Endodermal cell (in vitro differentiated cells): ENCODE measurements around the gene TNMD. TPM values are rescaled to one million over a fixed set of nuclear protein-coding genes. Genes with fewer than 3 reads are reported as not detected.

Source experiments
- DNase-seq: peaks from one replicate; pipeline ENCODE4 v3.0.0-alpha.2; 2017
- H3K27ac ChIP-seq: 2 replicates; pipeline ENCODE4 v1.5.1; 2013; ENCODE audit warnings: mild to moderate bottlenecking, low read depth, low read length, moderate library complexity
- H3K27me3 ChIP-seq: 2 replicates; pipeline ENCODE4 v1.6.1; 2013; ENCODE audit warnings: mild to moderate bottlenecking, low read length, moderate library complexity; ENCODE audit not compliant: insufficient read depth, control insufficient read depth, poor library complexity, severe bottlenecking
- H3K36me3 ChIP-seq: 2 replicates; pipeline ENCODE4 v1.7.0; 2013; ENCODE audit warnings: mild to moderate bottlenecking, low read length, moderate library complexity; ENCODE audit not compliant: control insufficient read depth, insufficient read depth
- H3K4me1 ChIP-seq: one replicate; pipeline ENCODE4 v1.7.0; 2013; ENCODE audit warnings: low read length; ENCODE audit not compliant: control insufficient read depth, insufficient read depth
- H3K4me3 ChIP-seq: 2 replicates; pipeline ENCODE4 v1.5.1; 2013; ENCODE audit warnings: mild to moderate bottlenecking, low read length, moderate library complexity
- H3K9ac ChIP-seq: 2 replicates; pipeline ENCODE4 v1.6.1; 2013; ENCODE audit warnings: mild to moderate bottlenecking, low read length, moderate library complexity; ENCODE audit not compliant: poor library complexity, severe bottlenecking; ENCODE audit errors: extremely low read depth
- H3K9me3 ChIP-seq: 2 replicates; pipeline ENCODE4 v1.6.1; 2013; ENCODE audit warnings: mild to moderate bottlenecking, low read length, moderate library complexity; ENCODE audit not compliant: control insufficient read depth
- H3K27ac Mint-ChIP-seq: 2 replicates; pipeline ENCODE4 v1.8.0; 2020; ENCODE audit warnings: mixed read lengths
- H3K27me3 Mint-ChIP-seq: 2 replicates; pipeline ENCODE4 v1.8.0; 2021; ENCODE audit warnings: mild to moderate bottlenecking, mixed read lengths; ENCODE audit not compliant: insufficient read depth
- H3K36me3 Mint-ChIP-seq: 2 replicates; pipeline ENCODE4 v1.8.0; 2020; ENCODE audit warnings: low read depth, mixed read lengths
- H3K4me1 Mint-ChIP-seq: 2 replicates; pipeline ENCODE4 v1.8.0; 2020; ENCODE audit warnings: mixed read lengths
- H3K4me3 Mint-ChIP-seq: 2 replicates; pipeline ENCODE4 v1.8.0; 2020; ENCODE audit warnings: mild to moderate bottlenecking, moderate library complexity, mixed read lengths
- H3K9me3 Mint-ChIP-seq: 2 replicates; pipeline ENCODE4 v1.8.0; 2020; ENCODE audit warnings: mild to moderate bottlenecking, mixed read lengths
- WGBS, 2 experiments: methylation state at CpG; one replicate each; pipeline versions ENCODE4 v1.1.5 to v1.1.7; 2013; ENCODE audit warnings: missing lambda C conversion rate in 2 of 2, mixed read lengths in 1 of 2; ENCODE audit not compliant: insufficient coverage in 1 of 2, insufficient read length in 1 of 2; 5-methylcytosine and 5-hydroxymethylcytosine counted together
- total RNA-seq, 2 donors: library from RNA; stranded (reverse); fragmentation: NEBNext Ultra II Directional in 1 of 2; extraction: Animal tissue kit (Norgen Biotek cat#: 25700) in 1 of 2; gene quantifications; 2 replicates in 1 of 2; 3 replicates in 1 of 2; pipeline ENCODE4 v1.2.1, GENCODE V29; 2021
- TF ChIP-seq, protein P1 (sequence below): fragments of 200-600 bp; sonication (generic); conservative IDR thresholded peaks from 2 replicates; pipeline ENCODE4 v1.5.0; 2021; ENCODE audit warnings: antibody characterized with exemption, mild to moderate bottlenecking

The TNMD gene
- total RNA-seq, 2 donors from 2014 or later: 0.33 to 5.0 TPM

DNA sequence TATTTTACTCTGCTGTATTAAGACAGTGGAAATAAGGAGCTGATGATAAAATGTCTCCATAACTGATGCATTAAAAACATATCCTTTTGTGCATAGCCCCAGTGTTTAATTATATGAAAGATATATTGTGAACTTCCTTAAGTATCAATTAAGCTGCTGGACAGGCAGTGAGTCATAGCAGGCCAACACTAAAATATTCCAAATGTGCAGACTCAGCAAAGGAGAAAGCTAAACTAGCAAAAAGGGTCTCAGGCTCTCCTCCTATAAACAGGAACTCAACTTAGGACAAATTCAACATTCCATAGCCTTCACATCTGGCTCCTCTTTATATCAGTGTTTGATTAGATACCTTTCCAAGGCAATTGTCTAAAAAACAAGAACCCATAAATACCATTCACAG lies 15.6 kb downstream of the TNMD start:
- Histone ChIP-seq H3K9ac (no peak overlapping the region), H3K4me3 (no peak overlapping the region), H3K27ac (no peak overlapping the region), H3K9me3 (no peaks in the 10 kb centered on the region), H3K36me3 (no peaks in the 10 kb centered on the region), H3K27me3 (no peaks in the 10 kb centered on the region), H3K4me1 (no peaks in the 10 kb centered on the region)
- no peak overlapping the region for H3K27ac Mint-ChIP-seq
- H3K9me3 Mint-ChIP-seq: peaks cover 9% of the 10 kb centered on the region
- no peaks in the 10 kb centered on the region for H3K36me3 Mint-ChIP-seq
- DNase-seq: no peak
- no peaks in the 10 kb centered on the region for H3K27me3 Mint-ChIP-seq
- peaks cover 13% of the 10 kb centered on the region for H3K4me1 Mint-ChIP-seq
- TF ChIP-seq, protein P1, sequence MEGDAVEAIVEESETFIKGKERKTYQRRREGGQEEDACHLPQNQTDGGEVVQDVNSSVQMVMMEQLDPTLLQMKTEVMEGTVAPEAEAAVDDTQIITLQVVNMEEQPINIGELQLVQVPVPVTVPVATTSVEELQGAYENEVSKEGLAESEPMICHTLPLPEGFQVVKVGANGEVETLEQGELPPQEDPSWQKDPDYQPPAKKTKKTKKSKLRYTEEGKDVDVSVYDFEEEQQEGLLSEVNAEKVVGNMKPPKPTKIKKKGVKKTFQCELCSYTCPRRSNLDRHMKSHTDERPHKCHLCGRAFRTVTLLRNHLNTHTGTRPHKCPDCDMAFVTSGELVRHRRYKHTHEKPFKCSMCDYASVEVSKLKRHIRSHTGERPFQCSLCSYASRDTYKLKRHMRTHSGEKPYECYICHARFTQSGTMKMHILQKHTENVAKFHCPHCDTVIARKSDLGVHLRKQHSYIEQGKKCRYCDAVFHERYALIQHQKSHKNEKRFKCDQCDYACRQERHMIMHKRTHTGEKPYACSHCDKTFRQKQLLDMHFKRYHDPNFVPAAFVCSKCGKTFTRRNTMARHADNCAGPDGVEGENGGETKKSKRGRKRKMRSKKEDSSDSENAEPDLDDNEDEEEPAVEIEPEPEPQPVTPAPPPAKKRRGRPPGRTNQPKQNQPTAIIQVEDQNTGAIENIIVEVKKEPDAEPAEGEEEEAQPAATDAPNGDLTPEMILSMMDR: no peak
- no peak overlapping the region for H3K4me3 Mint-ChIP-seq

DNA sequence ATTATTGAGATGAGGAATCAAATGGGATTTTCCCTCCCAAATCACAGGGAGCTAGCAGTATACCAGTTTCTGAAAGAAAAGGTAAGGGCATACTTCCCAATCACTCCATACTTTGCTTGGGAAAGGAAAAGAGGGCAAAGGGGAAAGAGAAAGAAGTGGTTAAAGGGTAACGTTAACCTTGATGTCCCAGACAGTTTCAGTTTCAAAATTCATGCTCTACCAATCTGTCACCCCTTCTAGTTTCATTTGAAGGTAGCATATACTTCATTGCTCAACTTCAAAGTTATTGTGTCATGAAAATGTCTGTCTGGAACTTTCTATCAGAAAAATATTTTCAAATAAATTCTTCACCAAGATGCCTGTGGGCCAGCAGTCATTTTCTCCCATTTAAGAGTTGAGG lies 16.0 kb downstream of the TNMD start:
- no peaks in the 10 kb centered on the region for H3K27me3 Mint-ChIP-seq
- H3K9me3 Mint-ChIP-seq: peaks cover 9% of the 10 kb centered on the region
- Histone ChIP-seq H3K36me3 (no peaks in the 10 kb centered on the region), H3K27ac (no peak overlapping the region), H3K4me3 (no peak overlapping the region), H3K9ac (no peak overlapping the region), H3K9me3 (no peaks in the 10 kb centered on the region), H3K27me3 (no peaks in the 10 kb centered on the region), H3K4me1 (no peaks in the 10 kb centered on the region)
- whole genome bisulfite sequencing, 2 experiments: no CpG with 5 or more reads among the region's 1 CpG
- no peaks in the 10 kb centered on the region for H3K36me3 Mint-ChIP-seq
- H3K4me3 Mint-ChIP-seq: no peak overlapping the region
- TF ChIP-seq, protein P1: no peak
- DNase-seq: no peak
- H3K4me1 Mint-ChIP-seq: peaks cover 13% of the 10 kb centered on the region
- no peak overlapping the region for H3K27ac Mint-ChIP-seq

DNA sequence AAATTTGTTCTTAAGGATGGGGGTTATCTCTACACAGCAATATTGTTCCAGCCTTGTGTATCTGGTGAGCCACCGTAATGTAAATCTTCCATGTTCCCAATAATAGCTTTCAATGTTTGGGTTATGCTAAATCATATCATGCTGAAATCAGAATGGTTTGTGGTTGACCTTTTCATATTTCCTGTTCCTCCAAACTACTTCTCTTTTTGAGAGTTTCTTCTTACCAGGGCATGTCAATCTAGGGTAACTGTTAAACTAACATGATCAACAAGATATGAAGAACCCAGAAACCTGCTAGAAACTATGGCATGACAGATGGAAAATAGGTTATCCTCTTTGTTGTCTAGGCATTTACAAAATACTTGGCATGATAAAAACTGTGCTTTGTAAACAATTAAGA lies 22.0 kb downstream of the TNMD start:
- H3K27me3 ChIP-seq: no peaks in the 10 kb centered on the region
- Mint-ChIP-seq H3K27me3 (no peaks in the 10 kb centered on the region), H3K27ac (no peak overlapping the region), H3K4me1 (peaks cover 17% of the 10 kb centered on the region), H3K9me3 (peaks cover 15% of the 10 kb centered on the region), H3K36me3 (no peaks in the 10 kb centered on the region), H3K4me3 (no peak overlapping the region)
- no peak overlapping the region for H3K9ac ChIP-seq
- H3K36me3 ChIP-seq: no peaks in the 10 kb centered on the region
- H3K9me3 ChIP-seq: no peaks in the 10 kb centered on the region
- no peaks in the 10 kb centered on the region for H3K4me1 ChIP-seq
- WGBS, 2 experiments: 80% methylated on average over 1 of the region's 1 CpG; no CpG with 5 or more reads in 1 of the 2 experiments
- no peak overlapping the region for H3K4me3 ChIP-seq
- H3K27ac ChIP-seq: no peak overlapping the region
- DNase-seq: no peak
- TF ChIP-seq, protein P1: no peak
